Activated CD8-positive, alpha-beta memory T cell treated with anti-CD3 and anti-CD28 coated beads, Interleukin-2, amount 50 U/mL, for 48 hours (primary cell): Measurements from ENCODE around the gene ERICH3.

Source experiments
- DNase-seq: peaks from one replicate; pipeline ENCODE4 v3.0.0-alpha.2; 2020

ERICH3 gene

DNA sequence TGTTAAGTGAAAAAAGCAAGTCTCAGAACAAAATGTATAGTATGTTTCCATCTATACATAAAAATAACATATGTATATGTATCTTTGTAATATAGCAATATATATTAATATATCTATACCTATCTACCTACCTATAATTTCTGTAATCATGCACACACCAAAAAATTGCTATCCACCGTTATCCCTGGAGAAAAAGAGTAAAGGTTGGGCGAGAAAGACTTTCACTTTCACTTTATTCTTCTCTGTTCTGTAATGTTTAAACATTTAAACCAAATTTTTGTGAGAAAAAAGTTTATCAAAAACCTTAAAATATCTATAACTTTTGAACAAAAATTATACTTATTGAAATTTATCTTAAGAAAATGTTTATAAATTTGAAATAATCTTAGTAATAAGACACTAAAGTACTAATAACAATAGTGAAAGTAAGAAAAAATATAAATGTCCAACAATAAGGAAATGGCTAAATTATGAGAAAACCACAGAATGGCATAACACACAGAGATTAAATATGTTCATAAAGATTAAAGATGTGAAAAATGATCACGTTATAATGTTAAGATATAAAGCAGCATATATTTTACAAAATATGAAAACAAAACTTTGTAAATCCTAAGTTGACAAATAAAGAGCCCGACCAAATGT lies 87.2 kb downstream of the ERICH3 start:
- DNase-seq, result no peak

DNA sequence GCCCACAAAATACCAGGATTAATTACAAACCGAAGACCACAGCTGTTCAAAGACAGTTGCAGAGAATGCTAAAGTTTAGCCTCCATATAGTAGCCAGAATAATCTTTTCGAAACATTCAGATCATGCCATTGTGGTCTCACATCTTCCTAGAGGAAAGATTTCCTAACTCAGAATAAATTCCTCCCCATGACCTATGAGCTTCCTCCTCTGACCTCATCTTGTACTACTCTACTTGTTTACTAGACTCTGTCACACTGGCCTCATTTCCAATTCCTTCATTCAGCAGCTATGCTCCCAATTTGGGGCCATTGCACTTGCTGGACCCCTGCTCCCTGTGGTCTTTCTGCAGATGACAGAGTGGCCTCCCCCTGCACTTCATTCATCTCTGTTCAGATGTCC lies 89.4 kb downstream of the ERICH3 start:
- DNase-seq, result no peak

DNA sequence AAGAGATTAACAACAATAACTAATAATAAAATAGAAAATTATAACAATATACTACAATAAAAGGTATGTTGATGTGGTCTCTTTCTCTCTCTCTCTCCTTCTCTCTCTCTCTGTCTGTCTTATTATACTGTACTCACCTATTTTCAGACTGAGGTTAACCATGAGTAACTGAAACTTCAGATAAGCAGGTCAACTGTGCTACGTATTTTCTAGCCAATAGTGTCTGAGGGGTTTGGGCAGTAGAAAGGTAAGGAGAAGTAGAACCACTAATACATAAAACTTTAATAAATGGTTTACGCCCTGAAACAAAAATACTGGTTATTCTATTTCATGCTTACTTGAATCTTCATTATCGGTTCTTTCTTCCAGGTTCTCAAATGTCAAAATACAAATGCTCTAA lies 90.2 kb downstream of the ERICH3 start:
- DNase-seq, result no peak

DNA sequence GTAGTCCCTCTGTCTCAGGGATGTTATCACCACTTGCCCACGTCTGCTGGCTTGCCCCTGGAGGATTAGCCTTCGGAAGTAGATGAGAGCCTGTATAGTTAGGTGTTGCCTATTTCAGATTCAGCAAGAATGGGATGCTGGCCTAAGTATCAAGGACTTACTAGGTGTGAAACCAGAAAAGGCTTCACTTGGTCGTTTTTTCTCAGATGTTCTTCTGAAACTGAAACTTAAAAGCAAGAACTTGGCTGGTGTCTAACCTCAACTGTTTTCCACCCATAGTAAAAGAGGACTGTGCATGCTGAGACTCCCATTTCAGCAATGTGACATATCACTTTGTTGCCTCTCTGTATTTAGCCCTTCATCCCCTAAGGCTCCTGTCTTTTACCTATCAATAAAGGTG lies 94.2 kb downstream of the ERICH3 start:
- no peak for DNase-seq

DNA sequence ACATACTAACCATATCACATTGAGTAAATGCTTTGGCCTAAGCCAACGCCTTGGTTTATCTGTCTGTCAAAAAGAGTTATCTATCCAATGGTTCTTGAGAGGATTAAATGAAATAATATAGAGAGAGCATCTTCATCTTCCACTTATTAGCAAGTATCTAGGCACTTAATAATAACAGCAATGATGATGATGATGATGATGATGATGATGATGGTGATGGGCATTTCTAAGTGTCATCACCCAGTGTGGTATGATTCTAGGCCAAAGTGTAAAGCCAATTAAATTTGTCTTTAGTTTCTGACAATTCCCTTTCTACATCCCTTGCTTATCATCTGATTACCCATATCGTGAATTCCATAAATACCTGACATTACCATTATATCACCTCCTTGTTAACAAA lies 95.5 kb downstream of the ERICH3 start:
- no peak for DNase-seq

DNA sequence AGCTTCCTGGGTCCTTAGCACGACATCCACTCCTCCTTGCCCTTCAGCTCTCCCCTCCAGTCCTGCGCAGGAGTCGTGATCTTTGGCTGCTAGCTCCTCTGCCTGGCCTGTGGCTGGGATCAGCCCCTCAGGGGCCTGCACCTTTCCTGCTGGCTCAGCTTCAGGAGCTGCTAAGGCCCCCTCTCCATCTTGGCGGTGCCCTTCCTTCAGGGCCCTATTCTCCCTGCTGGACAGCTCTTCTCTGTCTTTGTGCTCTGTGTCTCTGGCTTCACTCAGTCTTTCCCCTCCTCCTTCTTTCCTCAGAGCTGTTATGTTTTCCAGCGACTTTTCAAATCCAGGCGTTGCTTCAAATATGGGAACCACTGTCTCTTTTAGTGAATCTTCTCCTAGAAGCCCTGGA lies 101.7 kb downstream of the ERICH3 start:
- no peak for DNase-seq

DNA sequence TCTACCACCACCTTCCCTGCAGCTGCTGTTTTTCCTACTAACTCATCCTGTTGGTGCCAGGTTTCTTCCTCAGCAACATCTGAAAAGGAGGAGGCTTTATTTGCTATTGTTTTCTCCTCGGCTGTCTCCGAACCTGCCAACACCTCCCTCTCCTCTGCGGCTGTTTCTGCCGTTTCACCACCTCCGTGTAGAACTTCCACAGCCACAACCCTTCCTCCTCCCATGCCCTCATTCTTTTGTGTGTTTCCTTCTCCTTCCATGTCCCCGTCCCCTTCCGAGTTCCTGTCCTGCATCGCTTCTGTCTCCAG lies 102.1 kb downstream of the ERICH3 start:
- no peak for DNase-seq

DNA sequence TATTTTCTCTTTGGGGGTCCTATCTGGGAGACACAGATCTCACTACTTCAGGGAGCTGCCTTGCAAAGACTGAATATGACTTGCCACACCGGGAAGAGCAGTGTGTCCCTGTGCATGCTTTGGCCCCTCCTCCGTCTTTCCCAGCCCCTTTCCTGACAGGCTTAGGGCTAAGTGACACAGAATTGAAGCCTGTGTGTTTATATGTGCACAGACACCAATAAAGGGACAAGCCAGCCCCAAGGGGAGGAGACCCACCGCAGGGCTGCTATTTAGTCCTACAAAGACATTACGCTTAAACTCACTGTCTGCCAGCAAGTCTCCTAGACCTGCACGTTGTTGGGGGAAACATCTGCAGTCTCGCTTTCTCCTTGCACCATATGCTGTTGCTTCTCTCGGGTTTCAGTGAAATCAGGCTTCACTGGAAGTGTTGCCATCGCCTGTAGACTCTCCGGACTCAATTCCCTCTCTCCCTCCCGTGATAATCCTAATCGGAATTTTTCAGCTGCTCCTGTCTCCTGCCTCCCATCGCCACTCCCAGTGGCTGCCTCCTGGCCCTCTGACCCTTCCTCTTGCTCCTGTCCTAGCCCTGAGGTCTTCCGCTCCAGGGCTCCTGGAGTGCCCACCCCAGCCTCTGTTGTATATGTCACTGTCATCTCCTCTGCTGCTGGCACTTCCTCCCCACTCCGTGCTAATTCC lies 102.6 kb downstream of the ERICH3 start:
- DNase-seq, result no peak

DNA sequence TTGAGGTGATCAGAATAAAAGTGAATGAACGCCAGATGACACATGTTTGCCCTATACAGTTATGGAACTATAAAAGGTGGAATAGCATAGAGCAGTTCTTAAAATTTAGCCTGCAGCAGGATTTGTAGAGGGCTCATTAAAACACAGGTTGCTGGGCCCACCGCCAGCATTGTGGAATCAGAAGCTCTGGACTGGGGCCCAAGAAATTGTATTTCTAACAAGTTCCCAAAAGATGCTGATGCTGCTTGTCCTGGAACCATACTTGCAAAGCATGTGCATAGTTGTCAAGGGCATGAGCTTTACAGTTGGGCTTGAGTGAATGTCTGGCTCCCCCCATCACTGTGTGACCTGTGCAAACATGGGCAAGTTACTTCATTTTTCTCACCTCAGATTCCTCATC lies 123.7 kb downstream of the ERICH3 start:
- no peak for DNase-seq

DNA sequence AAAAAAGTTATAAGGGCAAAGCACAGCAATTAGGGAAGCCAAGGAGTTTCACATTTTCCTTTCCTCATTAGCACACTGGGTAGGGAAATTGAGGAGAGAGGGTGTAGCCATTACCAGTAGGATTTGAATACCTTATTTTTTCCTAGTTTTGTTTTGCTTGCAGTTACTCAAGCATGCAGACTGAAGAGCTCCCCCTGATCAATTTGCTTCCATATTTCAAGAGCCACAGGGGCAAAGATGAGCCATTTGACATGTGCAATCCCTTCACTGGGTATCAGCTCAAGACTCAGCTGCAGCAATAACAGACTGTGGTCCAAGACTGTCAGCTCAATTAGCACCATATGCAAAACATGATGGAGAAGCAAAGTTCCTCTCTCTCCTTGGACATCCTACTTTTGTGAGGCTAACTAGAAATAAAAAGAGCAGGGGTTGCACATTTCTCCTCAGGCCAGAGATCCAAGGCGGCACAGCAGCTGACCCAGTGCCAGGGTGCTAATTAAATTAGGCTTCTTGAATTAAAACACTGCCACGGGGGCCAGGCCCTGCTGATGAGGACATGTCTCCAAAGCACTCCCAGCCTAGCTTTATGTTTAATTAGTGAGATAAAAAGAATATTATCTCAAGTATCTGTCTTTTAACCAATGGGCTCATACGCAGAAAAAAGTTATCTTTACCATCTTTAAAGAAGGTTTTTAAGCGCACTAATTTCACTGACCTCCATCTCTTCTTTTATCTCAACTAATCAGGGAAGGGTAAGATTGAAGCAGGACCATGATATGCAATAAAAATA lies 124.4 kb downstream of the ERICH3 start:
- DNase-seq, result no peak

DNA sequence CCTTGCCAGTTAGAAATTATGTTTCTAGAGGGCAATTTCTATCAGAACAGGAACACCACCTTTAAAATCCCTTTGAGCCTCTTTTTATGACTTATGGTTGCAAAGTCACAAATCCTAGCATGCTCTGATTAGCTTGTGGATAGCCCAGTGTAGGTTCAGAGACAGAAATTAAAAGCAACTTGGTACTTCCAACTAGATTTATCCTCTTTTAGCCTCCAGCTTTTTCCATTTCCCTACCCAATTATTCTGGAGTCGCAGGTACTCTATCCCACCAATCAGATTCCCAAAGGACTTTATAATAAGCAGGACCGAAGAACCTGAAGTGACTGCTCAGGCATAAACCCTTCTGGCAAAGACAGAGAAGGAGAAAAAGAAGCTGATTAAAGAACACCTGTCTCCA lies 127.8 kb downstream of the ERICH3 start:
- DNase-seq, result no peak

DNA sequence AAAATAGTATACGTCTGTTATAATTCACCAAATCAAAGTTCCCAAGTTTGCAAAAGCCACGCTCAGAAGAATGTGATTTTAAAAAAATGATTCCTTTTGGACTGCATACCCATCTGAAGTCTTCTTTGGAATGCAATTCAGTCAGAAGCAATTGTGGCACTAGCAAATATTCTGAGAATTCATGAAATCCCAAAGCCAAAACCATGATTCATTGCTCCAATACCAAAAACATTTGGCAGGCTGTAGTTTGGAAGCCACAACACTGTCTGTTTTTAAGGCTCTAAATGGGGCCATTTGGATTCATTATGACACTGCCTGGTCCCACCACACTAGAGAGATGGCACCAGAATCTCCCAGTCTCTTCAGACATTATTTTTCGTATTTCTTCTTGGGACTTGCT lies 139.4 kb downstream of the ERICH3 start:
- no peak for DNase-seq

DNA sequence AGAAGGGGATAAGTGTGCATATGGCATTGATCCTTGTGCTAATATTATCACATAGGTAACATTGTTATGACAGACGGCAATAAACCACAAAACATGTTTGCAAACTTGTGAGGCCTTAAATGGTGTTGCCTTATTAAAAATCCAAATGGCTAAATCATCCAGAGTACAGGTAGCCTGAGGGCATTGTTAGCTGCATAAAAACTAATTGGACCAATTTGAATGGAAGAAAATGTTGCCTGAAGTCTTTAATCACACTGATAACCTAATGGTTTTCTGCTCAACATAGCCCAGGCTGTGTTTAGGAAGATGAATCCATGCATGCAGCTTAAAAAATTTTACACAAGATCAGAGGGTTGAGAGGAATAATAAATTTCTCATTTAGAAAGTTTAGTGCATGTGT lies 141.8 kb downstream of the ERICH3 start:
- DNase-seq, result no peak

DNA sequence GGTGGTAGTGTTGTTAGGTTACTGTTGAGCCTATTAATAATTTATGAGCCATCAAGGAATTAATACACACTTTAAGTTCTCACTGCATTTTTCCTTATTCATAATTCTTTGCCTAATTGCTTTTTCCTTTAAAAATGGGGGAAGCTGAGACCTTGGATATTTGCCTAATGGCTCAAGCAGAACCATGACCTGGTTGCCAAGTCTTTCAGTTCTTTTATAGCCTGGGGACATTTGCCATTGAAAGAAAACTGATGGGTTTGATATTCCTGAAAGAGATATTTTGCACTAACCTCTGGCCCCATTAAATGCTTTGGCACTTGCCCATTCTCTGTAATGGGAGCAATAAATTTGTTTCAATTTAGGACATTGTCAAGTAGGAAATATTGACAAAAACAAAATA lies 142.7 kb downstream of the ERICH3 start:
- DNase-seq, result no peak

DNA sequence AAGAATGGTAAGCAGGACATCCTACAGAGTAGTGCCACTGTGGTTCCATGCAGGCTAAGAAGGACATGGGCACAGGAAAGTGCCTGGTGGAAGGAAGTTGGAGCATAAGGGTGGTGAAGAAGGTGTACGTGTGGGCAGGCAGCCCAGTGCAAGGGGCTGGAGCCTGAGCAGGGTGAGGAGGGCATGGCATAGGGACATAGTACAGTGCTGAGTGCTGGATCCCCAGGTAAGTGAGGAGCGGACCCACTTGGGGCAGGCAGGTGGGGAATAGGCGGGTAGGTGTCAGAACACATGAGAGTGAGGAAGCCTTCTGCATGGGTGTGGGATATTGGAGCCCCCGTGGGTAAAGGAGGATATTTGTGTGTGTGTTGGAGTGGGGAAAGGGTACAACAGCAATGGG lies 145.5 kb downstream of the ERICH3 start:
- no peak for DNase-seq

DNA sequence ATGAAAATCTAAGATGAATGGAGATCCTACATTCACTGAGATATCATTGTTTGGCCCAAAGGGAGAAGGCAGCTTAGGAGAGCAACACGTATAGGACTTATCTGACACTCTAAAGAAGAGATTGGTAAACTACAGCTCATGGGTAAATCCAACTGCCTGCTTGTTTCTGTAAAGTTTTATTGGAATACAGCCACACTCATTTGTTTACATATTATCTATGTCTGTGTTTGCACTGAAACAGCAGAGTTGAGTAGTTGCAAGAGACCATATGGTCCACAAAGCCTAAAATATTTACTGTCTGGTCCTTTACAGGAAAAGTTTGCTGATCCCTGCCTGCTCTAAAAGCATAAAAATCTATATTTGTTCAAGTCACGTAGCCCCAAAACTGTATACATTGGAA lies 146.9 kb downstream of the ERICH3 start:
- DNase-seq, result no peak

DNA sequence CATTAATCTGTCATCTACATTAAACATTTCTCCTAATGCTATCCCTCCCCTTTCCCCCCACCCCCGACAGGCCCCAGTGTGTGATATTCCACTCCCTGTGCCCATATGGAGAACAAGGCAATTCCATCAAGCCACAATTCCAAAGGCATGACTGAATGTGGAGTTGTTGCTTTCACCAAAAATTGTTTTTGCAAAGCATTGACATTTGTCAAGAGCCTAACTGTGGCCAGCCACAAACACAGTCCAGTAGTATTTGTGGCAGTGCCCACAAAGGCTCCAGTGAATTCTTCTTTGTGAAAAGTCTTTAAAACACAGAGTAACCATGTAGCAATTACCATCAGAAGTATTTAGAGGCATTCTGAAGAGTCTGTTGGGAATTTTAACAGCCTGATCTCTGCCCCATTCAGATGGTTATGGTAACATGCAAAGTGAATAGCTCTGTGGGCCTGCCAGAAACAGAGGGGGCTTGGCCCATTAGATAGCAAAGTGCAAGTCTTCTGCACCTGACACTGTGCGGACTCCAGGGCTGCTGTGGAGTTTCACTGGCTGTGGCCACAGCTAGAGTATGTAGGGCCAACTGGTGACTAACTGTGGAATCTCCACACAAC lies 149.6 kb downstream of the ERICH3 start:
- DNase-seq, result no peak

DNA sequence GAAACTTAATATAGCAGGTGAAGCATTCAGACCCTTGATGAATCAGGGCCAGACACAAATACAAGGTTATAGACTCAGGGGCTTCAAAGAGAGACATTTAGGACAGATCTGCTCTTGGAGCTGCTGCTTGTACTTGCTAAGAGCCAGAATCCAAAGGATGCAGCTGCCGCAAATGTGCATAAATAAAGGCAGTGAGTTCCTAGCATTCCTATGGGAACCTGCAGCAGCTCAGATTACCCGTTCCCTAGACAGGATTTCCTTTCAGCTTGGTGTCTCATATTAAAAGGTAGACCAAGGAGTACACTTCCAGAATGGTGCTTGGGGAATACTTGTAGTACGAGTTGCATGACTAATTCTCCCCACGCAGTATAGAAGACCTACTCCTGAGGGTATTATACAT lies 151.4 kb downstream of the ERICH3 start:
- DNase-seq, result no peak
